ENCODE data around the gene SLC2A9.

SLC2A9 gene

GRCh38 chr4:9782136-9782436 is 239.2 kb downstream of the SLC2A9 start:
- Histone ChIP-seq H3K4me2 (ENCODE audit: low read length) (no peak overlapping the region), H3K36me3 (replicated peaks; ENCODE audit: low read depth, low read length) (no peaks in the 10 kb centered on the region), H3K9me3 (ENCODE audit: insufficient read depth, low read length) (no peaks in the 10 kb centered on the region), H3K4me3 (ENCODE audit: low read length) (no peak overlapping the region), H3K27me3 (ENCODE audit: low read depth, low read length) (peaks cover 51% of the 10 kb centered on the region), H3K9ac (ENCODE audit: low read length) (no peak overlapping the region), H3K27ac (ENCODE audit: low read length) (no peak overlapping the region), H3K4me1 (ENCODE audit: low read length) (peaks cover 20% of the 10 kb centered on the region), H4K20me1 (ENCODE audit: insufficient read depth, low read length) (no peaks in the 10 kb centered on the region), H2AFZ (ENCODE audit: low read depth, low read length) (no peak overlapping the region), H3K79me2 (ENCODE audit: low read length) (no peaks in the 10 kb centered on the region)
- TF ChIP-seq CTCF (IDR thresholded peaks at IDR 0.05; ENCODE audit: low read depth, low read length): no peak

GRCh38 chr4:9781343-9782135 is 239.8 kb downstream of the SLC2A9 start, which contains the start of gene DRD5:
DRD5 (plus strand) TSS chr4:9781634; CDS start chr4:9782030, 396 bp downstream.
- Histone ChIP-seq H3K9me3 (ENCODE audit: insufficient read depth, low read length) (no peaks in the 10 kb centered on the region), H3K9ac (ENCODE audit: low read length) (no peak within 1 kb of the TSS), H3K27ac (ENCODE audit: low read length) (no peak within 1 kb of the TSS), H3K27me3 (ENCODE audit: low read depth, low read length) (peaks cover 55% of the 10 kb centered on the region), H3K79me2 (ENCODE audit: low read length) (no peaks in the 10 kb centered on the region), H4K20me1 (ENCODE audit: insufficient read depth, low read length) (no peaks in the 10 kb centered on the region), H3K4me3 (ENCODE audit: low read length) (no peak within 1 kb of the TSS), H2AFZ (ENCODE audit: low read depth, low read length) (no peak within 1 kb of the TSS), H3K4me2 (ENCODE audit: low read length) (no peak within 1 kb of the TSS), H3K36me3 (replicated peaks; ENCODE audit: low read depth, low read length) (no peaks in the 10 kb centered on the region), H3K4me1 (ENCODE audit: low read length) (peaks cover 24% of the 10 kb centered on the region)
- TF ChIP-seq CTCF (IDR thresholded peaks at IDR 0.05; ENCODE audit: low read depth, low read length) (no peak), EZH2phosphoT487 (IDR thresholded peaks at IDR 0.05; ENCODE audit: low read depth) (no peak)

Data from OCI-LY3 (cell line).